Ureter (tissue), 1 donor: ENCODE results near the gene HOXA3. TPM values are rescaled to one million over a fixed set of nuclear protein-coding genes. Genes with fewer than 3 reads are reported as not detected.
A peak's percentile ranks its signal among the peaks of the same experiment; 100 is the strongest.

Experiments
- DNase-seq: peaks from one replicate; pipeline ENCODE4 v3.0.0-alpha.2; 2020; ENCODE audit warnings: low spot score
- total RNA-seq: library from RNA; stranded (reverse); gene quantifications from one replicate; pipeline ENCODE4 v1.2.4, GENCODE V29; 2023
- donor health status: DM: yes; HTN: yes; CAD: no.

Gene HOXA3
- total RNA-seq, 1 donor from 2014 or later = 16.0 TPM

- peak; percentile 44 for DNase-seq
Measured at GRCh38 chr7:27178366-27178765, 26.0 kb upstream of the HOXA3 start.

GRCh38 chr7:27177795-27178320, 25.5 kb upstream of the HOXA3 start:
- DNase-seq = no peak

DNA sequence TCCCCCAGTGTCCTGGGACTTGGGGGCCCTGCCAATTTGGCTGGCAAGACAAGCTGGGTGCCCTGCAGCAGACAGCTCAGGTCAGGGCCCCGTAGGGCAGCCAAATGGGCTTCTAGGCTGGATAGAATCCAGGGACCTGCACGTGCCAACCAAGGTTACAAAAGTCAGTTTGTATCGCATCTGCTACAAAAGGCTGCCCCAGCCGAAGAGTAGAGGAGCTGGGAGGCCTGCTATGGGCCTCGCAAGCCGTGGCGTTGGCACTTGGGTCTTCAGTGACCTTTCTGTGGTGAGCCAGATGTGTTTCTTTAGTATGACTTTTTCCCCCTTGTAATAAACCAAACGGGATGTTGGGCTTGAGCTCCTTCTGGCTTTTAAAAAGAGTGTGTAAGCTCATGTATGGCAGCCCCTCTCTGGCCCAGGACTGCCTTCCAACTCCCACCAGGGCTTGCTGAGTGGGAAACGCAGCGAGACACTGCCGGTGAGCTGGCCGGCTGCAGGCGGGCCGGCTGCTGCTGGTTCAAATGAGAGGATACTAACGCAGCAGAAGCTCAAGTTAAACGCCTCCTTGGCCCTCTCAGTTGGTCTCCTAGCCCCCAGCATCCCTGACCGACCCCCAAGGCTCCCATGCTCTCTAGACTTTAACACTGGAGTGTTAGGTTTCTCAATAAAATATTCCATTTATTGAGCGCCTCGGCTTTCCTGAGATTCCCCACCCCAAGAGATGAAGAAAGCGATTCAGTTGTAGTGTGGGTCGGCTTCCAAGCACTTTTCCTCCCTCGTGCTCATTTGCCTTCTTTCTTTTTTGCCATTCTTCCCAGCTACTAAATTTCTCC, 24.8 kb upstream of the HOXA3 start:
- DNase-seq = no peak

DNA sequence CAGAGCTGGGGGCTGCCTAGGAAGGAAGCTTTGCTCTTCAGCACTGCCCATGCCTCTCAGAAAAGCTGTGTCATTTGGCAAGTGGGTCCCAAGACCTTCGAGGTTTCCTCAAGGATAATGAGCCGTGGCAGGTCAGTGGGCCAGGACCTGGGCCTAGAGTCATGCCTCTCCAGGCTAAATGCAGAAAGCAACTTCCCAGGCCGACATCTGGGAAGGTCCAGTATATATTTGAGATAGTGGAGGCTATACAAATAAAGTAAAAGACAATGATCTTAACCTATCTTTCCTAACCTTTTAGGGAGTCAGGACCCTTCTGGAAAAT, 24.1 kb upstream of the HOXA3 start:
- DNase-seq = no peak

- no peak for DNase-seq
Measured at GRCh38 chr7:27175626-27176523, 23.5 kb upstream of the HOXA3 start.

- DNase-seq = peak; percentile 63
Measured at GRCh38 chr7:27174874-27175625, 22.7 kb upstream of the HOXA3 start.

- DNase-seq = peak; percentile 76
Measured at GRCh38 chr7:27173956-27174873, 21.8 kb upstream of the HOXA3 start, which contains the start of gene HOXA10. TSS of gene HOXA10 (minus strand) at chr7:27174320. CDS start at chr7:27174306, 14 bp downstream.

- DNase-seq = peak; percentile 53
Measured at GRCh38 chr7:27173511-27173955, 21.1 kb upstream of the HOXA3 start.

DNA sequence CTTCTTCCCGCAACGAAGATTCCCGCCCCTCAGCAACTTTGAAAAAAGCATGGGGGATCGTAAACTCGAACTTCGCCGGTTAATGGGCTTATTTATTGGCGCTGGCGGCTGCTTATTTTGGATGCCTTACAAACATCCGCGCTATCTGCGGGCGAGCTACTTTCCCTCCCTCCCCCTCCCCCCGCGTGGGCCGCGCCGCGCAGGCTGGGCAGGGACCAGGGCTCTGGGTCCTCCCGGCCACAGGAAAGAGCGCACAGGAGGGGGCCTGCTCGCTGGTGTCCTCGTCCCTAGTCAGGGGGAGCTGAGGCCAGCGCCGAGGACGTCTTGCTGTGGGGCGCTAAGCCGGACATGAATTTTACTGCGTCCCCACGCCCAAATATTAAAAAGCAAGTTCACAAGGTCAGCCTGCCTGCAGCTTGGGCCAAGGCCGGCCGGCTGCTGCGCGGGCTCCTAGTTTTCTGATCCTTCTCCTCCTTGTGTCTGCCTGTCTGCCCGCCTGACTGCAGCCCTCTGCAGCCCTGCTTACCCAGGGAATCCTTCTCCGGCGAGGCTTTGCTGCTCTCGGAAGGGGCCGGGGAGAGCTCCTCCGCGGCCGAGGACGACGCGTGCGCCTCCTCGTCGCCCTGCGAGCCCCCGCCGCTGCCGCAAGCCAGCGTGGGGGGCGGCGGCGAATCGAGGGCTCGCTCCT, 20.6 kb upstream of the HOXA3 start:
- DNase-seq = peak; percentile 93

GRCh38 chr7:27172315-27172774, 20.0 kb upstream of the HOXA3 start:
- DNase-seq = peak; percentile 45

DNA sequence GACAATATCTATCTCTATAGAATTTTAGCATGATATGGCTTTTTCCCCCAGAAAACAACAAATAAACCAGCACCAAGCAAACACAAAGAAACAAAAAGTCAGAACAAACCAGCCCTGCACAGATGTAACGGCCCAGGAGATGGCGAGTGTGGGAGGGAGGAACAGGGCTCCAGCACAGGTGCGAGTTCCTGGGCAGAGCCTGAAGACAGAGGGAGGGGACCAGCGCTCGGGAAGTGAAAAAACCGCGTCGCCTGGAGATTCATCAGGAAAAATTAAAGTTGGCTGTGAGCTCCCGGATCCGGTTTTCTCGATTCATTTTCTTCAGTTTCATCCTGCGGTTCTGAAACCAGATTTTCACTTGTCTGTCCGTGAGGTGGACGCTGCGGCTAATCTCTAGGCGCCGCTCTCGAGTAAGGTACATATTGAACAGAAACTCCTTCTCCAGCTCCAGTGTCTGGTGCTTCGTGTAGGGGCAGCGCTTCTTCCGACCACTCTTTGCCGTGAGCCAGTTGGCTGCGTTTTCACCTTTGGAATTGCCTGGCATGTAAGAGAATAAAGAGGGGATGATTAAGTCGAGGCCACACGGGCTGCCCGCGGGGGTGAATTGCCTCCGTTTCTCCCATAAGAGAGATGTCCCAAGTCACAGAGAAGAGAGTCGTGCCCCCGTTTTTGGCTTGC, 19.4 kb upstream of the HOXA3 start:
- peak; percentile 41 for DNase-seq

- DNase-seq = no peak
Measured at GRCh38 chr7:27171325-27171636, 18.9 kb upstream of the HOXA3 start.

DNA sequence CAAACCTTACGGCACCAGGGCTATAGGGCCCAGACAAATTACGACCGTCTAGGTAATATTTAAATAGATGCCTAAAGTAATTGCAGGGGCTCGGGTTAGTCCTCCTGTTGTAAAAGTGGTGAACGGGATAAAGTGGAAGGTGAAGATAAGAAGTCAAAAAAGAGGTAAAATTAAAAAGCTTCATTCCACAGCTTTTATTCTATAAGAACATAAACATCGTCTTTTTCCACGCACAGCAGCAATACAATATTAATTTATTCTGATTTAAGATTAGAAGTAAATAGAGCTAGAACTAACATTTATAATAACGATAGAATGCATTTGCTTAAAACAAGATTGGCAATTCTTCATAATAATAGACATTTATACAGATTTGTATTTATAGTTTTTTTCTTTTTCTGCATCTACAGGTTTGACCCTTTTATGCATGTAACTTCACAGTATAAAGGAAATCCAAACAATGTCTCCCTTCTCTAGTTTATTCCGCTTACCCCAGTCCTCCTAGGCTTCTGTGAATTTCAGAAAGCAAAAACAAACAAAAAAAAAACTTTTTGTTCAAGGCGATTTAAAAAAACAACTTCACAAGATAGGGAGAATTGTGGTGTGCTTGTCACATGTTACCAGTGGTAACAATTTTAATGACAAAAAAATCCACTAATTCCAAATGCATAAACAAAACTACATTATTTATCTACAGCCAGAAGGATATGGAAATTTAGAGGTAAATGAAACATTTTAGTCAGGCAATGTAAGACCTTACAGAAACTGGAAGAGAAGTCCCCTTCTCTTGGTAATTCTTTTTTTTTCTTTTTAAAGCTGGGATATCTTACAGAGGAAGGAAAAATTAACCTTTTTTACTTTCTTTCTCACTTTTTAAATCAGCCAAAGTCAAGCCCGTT, 18.3 kb upstream of the HOXA3 start:
- no peak for DNase-seq

DNA sequence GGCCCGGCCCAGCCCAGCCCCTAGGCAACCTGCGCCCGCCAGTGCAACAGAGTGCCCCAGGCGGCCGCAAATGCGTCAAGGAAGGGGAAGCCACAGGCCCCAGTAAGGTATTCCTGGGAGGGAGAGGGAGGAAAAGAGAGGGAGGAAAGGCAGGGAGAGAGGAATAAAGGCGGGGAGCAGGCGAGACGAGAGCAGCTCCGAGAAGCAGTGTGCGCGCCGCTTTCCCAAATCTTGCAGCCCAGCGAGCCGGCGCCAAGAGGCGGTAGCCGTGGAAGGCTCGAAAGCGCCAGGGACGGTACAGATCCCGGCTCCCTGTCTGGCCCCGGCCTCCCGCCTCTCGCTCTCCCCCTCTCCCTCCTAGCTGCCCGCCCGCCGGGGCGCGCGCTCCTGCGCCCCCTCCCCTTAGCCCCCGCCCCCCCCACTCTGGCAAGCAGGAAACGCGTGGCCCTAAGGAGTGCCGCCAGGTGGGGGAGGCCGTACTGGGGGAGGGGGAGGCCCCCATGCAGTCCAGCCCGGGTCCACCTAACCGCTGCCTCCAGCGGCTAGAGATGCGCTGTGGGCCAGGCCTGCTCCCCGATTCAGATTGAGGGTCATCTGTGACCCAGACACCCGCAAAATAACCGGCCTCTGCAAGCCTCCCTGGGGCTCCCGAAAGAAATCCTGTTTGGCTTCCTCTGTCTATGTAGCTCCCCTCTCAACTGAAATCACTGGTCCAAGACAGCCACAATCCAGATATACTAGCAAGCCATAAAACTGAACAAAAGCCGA, 17.5 kb upstream of the HOXA3 start:
- no peak for DNase-seq

DNA sequence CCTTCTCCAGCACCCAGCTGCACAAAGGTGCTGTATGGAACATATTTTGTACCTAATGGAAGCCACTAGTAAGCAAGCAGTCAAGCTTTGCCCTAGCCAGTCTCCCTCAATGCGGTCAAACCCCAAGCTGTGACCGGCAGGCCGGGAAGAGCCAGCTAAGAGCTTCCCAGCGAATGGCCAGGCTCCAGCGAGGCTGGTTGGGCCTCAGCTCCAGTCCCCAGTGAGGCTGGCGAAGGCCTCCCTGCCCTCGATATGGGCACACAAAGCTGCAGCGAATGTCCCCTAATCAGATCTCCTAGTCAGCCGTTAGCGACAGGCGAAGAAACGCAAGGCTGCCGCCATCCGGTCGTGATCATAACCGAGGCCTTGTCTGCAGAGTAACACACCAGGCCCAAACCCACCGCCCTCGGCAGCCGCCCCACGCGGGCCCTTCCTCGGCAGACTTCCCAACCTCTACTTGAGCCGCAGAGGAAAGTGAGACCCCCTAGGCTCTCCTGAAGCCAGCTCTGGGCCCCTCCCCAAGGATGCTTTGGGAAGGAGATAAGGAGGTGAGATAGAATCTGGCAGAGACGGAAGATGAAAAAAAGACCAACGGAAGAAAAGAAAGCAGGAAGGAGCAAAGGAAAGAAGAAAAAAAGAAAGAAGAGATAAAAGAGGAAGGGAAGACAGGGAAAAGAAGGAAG, 16.0 kb upstream of the HOXA3 start:
- DNase-seq = no peak

DNA sequence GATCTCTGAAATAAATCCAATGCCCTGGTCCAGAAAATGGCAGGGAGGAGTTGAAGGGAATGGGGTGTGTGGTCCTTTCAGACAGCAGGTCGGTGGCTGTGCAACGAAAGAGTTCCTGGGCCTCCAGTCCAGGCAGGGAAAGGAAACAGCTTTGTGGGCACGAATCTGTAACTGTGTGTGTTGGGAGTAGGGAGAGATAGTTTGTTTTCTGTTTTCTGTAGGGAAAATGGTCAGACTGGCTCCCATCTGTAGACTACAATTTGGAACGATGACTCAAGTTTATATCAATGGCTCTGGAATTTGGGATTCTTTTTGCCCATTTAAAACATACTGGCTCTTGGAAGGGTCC, 15.5 kb upstream of the HOXA3 start:
- no peak for DNase-seq
